GM18867 (cell line): ENCODE data around the gene MBD3L2B.
"Not testable (repeated sequence)": the region's sequence is repeated elsewhere in the genome, so short reads cannot be mapped to it uniquely, and the experiment has no call there.

ENCODE experiments used
- ATAC-seq: cut with Tn5 transposase; IDR thresholded peaks from one replicate; pipeline ENCODE4 v1.9.1; 2021; ENCODE audit warnings: mild to moderate bottlenecking, moderate library complexity; ENCODE audit not compliant: unreplicated experiment

Gene MBD3L2B

DNA sequence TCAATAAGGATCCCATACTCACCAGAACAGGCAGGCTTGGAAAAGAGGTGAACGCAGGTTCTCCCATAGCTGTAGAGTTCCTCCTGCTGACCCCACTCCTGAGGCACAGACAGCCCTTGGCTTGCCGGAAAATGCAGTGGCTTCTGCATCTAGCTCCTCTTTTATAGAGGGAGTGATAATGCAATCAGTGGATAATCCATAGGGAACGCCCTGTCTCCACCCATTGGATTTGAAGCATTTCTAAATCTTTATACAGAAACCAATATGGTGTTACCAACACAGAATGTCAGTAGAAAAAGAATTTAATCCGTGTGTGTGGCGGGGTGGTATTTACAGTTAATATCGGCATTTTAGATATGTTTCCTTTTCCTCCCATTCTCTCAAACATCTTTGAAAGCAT, at the start of gene MBD3L2B:
Gene MBD3L2B (minus strand): TSS at position 101 of the 400 bp plus-strand sequence. CDS start 34 bp downstream, at position 67.
- ATAC-seq = not testable (repeated sequence)

GRCh38 chr19:7069904-7070226, 48.6 kb upstream of the MBD3L2B start:
- no peak for ATAC-seq

GRCh38 chr19:7069042-7069903, 48.0 kb upstream of the MBD3L2B start, which contains the start of gene ZNF557:
ZNF557 (plus strand) TSS chr19:7069703; CDS start chr19:7075075, 5,372 bp downstream.
- peak; percentile 92 for ATAC-seq

DNA sequence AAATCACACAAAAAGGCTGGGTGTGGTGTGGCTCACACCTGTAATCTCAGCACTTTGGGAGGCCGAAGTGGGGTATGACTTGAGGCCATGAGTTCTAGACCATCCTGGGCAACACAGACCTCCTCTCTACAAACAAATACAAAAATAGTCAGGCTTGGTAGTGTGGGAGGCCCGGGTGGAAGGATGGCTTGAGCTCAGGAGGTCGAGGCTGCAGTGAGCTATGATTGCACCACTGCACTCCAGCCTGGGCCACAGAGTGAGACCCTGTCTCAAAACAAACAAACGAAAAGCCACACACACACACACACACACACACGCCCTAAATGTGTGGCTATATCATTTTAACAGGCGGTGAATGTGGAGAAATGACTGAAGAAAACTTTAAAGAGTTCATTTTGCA, 47.4 kb upstream of the MBD3L2B start:
- no peak for ATAC-seq

- ATAC-seq = no peak
These were observed 46.5 kb upstream of the MBD3L2B start for GRCh38 chr19:7067716-7068115.

GRCh38 chr19:7067122-7067521, 45.9 kb upstream of the MBD3L2B start:
- not testable (repeated sequence) for ATAC-seq

DNA sequence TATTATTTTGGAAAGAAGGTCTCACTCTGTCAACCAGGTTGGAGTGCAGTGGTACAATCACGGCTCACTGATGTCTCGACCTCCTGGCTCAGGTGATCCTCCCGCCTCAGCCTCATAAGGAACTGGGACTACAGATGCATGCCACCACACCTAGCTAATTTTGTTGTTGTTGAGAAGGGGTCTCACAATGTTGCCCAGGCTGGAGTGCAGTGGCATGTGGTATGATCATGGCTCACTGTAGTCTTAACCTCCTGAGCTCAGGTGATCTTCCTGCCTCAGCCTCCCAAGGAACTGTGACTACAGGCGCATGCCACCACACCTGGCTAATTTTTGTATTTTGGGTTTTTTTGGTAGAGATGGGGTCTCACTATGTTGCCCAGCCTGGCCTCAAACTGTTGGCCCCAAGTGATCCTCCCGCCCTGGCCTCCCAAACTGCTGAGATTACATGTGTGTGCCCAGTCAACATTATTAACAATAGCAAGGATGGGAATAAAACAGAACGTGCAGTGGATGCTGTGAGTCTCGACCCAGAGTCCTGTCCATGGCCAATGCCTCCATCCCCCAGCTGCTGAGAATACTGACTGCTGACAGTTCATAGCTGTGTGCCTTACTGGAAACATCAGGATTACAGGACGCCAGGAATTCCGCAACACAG, 42.7 kb upstream of the MBD3L2B start:
- no peak for ATAC-seq

- ATAC-seq = no peak
These were observed 42.1 kb upstream of the MBD3L2B start for GRCh38 chr19:7063339-7063738.

DNA sequence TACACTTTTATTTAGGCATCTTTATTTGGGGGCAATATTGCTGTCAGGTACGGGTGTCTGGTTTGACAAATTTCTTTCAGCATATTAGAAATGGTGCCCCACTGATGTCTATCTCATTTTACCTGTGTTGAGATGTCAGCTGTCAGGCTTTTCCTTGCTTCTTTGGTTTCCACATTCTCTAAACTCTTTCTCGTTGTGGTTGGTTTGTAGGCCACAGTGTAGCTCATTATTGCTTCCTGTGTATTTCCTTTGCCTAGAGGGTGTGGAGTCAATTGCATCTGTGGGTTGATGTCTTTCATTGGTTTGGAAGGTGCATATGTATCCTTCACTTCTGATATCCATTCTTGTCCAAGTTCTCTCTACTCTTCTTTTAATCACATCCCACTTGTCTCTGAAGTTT, 38.7 kb upstream of the MBD3L2B start:
- not testable (repeated sequence) for ATAC-seq

GRCh38 chr19:7058576-7058975, 37.3 kb upstream of the MBD3L2B start, which contains the start of gene MBD3L3:
MBD3L3 (minus strand) TSS chr19:7058676; CDS start chr19:7058605, 71 bp downstream.
- not testable (repeated sequence) for ATAC-seq

GRCh38 chr19:7056371-7056770, 35.1 kb upstream of the MBD3L2B start:
- ATAC-seq = not testable (repeated sequence)

- not testable (repeated sequence) for ATAC-seq
These were observed 34.4 kb upstream of the MBD3L2B start for GRCh38 chr19:7055679-7056078.

GRCh38 chr19:7054635-7055368, 33.6 kb upstream of the MBD3L2B start:
- ATAC-seq = not testable (repeated sequence)

DNA sequence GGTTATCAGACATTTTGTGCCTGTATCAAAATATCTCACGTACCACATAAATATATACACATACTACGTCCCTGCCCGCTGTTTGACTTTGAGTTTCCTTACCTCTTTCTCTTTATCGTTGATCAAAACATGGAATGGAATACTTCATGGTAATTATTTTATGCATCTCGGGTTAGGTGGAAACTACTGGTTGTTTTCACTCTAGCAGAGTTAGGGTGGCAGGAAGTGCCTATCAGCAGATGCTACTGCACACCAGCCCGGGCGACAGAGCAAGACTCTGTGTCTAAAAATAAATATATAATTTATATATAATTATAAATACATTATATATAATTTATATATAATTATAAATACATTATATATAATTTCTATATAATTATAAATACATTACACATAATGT, 31.7 kb upstream of the MBD3L2B start:
- not testable (repeated sequence) for ATAC-seq

GRCh38 chr19:7051421-7051820, 30.2 kb upstream of the MBD3L2B start:
- ATAC-seq = not testable (repeated sequence)

GRCh38 chr19:7049021-7049420, 27.8 kb upstream of the MBD3L2B start, which contains the start of gene MBD3L2:
MBD3L2 (plus strand) TSS chr19:7049321; CDS start chr19:7049374, 53 bp downstream.
- ATAC-seq = not testable (repeated sequence)

- not testable (repeated sequence) for ATAC-seq
These were observed 20.3 kb upstream of the MBD3L2B start for GRCh38 chr19:7041563-7041962.

DNA sequence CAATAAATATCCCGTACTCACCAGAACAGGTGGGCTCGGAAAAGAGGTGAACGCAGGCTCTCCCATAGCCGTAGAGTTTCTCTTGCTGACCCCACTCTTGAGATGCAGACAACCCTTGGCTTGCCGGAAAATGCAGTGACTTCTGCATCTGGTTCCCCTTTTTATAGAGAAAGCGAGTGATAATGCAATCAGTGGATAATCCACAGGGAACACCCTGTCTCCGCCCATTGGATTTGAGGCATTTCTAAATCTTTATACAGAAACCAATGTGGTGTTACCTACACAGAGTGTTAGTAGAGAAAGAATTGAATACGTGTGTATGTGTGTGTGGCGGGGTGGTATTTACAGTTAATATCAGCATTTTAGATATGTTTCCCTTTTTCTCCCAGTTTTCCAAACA, 18.8 kb upstream of the MBD3L2B start, which contains the start of gene MBD3L4:
Gene MBD3L4 (minus strand): TSS at position 101 of the 400 bp plus-strand sequence. CDS start 35 bp downstream, at position 66.
- not testable (repeated sequence) for ATAC-seq

DNA sequence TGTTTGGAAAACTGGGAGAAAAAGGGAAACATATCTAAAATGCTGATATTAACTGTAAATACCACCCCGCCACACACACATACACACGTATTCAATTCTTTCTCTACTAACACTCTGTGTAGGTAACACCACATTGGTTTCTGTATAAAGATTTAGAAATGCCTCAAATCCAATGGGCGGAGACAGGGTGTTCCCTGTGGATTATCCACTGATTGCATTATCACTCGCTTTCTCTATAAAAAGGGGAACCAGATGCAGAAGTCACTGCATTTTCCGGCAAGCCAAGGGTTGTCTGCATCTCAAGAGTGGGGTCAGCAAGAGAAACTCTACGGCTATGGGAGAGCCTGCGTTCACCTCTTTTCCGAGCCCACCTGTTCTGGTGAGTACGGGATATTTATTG, 9.0 kb upstream of the MBD3L2B start, which contains the start of gene MBD3L5:
Gene MBD3L5 (plus strand): TSS at position 301 of the 400 bp plus-strand sequence. CDS start 34 bp downstream, at position 335.
- ATAC-seq = not testable (repeated sequence)

DNA sequence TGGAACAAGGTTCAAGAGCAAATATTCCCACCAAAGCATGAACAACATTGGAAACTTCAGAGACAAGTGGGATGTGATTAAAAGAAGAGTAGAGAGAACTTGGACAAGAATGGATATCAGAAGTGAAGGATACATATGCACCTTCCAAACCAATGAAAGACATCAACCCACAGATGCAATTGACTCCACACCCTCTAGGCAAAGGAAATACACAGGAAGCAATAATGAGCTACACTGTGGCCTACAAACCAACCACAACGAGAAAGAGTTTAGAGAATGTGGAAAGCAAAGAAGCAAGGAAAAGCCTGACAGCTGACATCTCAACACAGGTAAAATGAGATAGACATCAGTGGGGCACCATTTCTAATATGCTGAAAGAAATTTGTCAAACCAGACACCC, 7.6 kb upstream of the MBD3L2B start:
- not testable (repeated sequence) for ATAC-seq

- no peak for ATAC-seq
These were observed 2.4 kb downstream of the MBD3L2B start for GRCh38 chr19:7018828-7019227.
